BJ (cell line): ENCODE measurements around the gene POU4F1. TPM values are rescaled to one million over a fixed set of nuclear protein-coding genes. Genes with fewer than 3 reads are reported as not detected.

ENCODE experiments used
- CTCF ChIA-PET: fragments of 350-600 bp; formaldehyde crosslinking; extraction: SDS; loops from one replicate; lab custom pipeline; 2021; ENCODE audit warnings: antibody characterized with exemption, inconsistent platforms; lab: Yijun Ruan, JAX
- POLR2A ChIA-PET: fragments of 300-600 bp; sonication (Branson Sonifier 250); formaldehyde crosslinking; extraction: SDS; loops from one replicate; lab custom pipeline; 2021; ENCODE audit warnings: antibody characterized with exemption; lab: Charles Lee
- DNase-seq: peaks from one replicate; pipeline ENCODE4 v3.0.0-alpha.2; 2011; ENCODE audit warnings: low read depth
- H3K27me3 ChIP-seq: 2 replicates; pipeline ENCODE4 v1.6.0; 2011; ENCODE audit warnings: low read length; ENCODE audit not compliant: control insufficient read depth, insufficient read depth
- H3K36me3 ChIP-seq: 2 replicates; pipeline ENCODE4 v1.5.1; 2011; ENCODE audit warnings: low read length; ENCODE audit not compliant: control insufficient read depth, insufficient read depth
- H3K4me3 ChIP-seq: 2 replicates; pipeline ENCODE4 v1.5.1; 2011; ENCODE audit warnings: low read depth, mild to moderate bottlenecking, control low read depth, low read length
- polyA plus RNA-seq: library from polyadenylated mRNA; depleted of rRNA; stranded (reverse); fragments of >200 nt; gene quantifications from 2 replicates; pipeline ENCODE4 v1.2.3, GENCODE V29; 2011
- TF ChIP-seq, protein P1 (sequence below): IDR thresholded peaks from 2 replicates; pipeline ENCODE4 v1.5.1; 2011; ENCODE audit warnings: low read depth, mild to moderate bottlenecking, control low read depth, inconsistent platforms, low read length, moderate library complexity; ENCODE audit not compliant: insufficient read depth

Gene POU4F1
- polyA plus RNA-seq, 1 experiment, result not detected

DNA sequence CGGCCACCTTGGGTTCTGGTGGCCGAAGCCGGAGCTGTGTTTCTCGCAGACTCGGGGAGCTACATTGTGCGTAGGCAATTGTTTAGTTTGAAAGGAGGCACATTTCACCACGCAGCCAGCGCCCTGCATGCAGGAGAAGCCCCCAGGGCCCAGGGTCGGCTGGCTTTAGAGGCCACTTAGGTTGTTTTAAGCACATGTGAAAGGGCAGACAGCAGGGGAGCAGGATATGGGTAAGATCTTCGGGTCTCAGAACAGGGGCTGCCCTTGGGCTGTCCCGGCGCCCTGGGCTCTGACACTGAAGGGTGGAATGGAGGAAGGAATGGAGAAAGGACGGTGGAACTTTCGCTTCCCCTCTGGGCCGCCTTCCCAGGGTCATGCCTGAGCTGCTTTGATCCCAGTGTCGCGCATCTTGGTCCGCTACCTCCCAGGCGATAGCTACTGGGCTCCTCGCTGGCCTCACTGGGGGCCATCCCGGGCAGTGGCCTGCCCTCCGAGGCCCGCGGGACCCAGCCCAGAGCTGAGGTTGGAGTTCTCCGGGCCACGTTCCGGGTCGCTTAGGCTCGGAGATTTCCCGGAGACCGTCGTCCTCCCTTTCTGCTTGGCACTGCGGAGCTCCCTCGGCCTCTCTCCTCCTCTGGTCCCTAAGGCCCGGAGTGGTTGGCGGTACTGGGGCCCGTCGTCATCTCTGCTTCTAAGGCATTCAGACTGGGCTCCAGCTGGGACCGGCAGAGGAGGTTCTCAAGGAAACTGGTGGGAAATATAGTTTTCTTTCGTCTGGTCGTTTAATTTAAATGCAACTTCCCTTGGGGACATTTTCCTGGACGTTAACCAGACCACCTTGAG is 4.3 kb upstream of the POU4F1 start:
- CTCF ChIA-PET, result interaction anchor here (0.6 to 1.5 kb wide), 2 partner anchors 25 to 487 kb away, joined by 3 to 5 read pairs; no protein-coding TSS in a partner anchor
- POLR2A ChIA-PET, result no interaction called here
- no peaks in the 10 kb centered on the region for H3K36me3 ChIP-seq
- no peak overlapping the region for H3K4me3 ChIP-seq
- TF ChIP-seq, protein P1, sequence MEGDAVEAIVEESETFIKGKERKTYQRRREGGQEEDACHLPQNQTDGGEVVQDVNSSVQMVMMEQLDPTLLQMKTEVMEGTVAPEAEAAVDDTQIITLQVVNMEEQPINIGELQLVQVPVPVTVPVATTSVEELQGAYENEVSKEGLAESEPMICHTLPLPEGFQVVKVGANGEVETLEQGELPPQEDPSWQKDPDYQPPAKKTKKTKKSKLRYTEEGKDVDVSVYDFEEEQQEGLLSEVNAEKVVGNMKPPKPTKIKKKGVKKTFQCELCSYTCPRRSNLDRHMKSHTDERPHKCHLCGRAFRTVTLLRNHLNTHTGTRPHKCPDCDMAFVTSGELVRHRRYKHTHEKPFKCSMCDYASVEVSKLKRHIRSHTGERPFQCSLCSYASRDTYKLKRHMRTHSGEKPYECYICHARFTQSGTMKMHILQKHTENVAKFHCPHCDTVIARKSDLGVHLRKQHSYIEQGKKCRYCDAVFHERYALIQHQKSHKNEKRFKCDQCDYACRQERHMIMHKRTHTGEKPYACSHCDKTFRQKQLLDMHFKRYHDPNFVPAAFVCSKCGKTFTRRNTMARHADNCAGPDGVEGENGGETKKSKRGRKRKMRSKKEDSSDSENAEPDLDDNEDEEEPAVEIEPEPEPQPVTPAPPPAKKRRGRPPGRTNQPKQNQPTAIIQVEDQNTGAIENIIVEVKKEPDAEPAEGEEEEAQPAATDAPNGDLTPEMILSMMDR, result no peak
- H3K27me3 ChIP-seq, result peaks cover 57% of the 10 kb centered on the region
- no peak for DNase-seq

DNA sequence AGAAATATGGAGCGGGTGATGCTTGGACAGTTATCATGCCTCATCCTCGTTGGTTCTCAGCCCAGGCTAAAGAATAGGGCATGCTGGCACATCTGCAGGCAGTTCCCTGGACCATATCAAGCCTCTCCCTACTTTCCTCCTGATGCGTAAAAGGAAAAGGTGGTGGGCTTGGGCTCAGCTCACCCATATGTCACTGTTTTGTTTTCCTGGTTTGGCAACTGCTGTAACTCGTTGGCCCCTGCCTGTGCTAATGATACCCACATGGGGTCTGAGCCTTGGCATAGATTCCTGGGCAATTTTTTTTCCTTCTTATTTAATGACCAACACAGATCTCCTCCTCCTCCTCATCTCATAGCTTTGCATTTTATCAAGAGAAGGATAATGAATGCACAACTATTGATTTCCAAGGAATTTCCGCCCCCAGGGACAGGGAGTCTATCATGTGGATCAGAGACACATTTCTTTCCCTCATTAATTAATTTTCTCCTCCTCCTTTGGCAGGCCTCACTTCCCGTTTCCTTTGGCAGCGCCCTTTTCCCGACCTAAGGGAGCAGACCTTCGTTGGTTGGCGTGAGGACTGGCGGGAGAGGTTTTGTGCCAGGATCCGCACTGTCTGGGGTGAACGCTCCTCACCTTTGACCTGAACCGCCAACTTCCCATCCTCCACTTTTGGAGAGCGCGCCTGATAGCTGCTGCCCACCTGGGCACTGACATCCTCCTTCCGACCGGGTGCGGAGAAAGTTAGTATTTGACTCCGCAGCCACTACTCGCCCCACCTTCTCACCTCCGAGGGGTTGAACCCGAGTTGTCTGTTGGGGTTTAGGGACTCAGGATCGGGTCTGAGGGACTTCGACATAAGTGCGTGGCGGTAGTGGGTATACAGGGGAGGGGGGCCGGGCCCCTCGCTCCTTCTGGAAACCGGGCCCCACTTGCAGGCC is 3.4 kb upstream of the POU4F1 start:
- TF ChIP-seq, protein P1, result no peak
- peaks cover 62% of the 10 kb centered on the region for H3K27me3 ChIP-seq
- no peaks in the 10 kb centered on the region for H3K36me3 ChIP-seq
- H3K4me3 ChIP-seq, result no peak overlapping the region
- CTCF ChIA-PET, result interaction anchor here (0.6 to 1.5 kb wide), 2 partner anchors 26 to 486 kb away, joined by 3 to 5 read pairs; no protein-coding TSS in a partner anchor
- no peak for DNase-seq
- POLR2A ChIA-PET, result no interaction called here

DNA sequence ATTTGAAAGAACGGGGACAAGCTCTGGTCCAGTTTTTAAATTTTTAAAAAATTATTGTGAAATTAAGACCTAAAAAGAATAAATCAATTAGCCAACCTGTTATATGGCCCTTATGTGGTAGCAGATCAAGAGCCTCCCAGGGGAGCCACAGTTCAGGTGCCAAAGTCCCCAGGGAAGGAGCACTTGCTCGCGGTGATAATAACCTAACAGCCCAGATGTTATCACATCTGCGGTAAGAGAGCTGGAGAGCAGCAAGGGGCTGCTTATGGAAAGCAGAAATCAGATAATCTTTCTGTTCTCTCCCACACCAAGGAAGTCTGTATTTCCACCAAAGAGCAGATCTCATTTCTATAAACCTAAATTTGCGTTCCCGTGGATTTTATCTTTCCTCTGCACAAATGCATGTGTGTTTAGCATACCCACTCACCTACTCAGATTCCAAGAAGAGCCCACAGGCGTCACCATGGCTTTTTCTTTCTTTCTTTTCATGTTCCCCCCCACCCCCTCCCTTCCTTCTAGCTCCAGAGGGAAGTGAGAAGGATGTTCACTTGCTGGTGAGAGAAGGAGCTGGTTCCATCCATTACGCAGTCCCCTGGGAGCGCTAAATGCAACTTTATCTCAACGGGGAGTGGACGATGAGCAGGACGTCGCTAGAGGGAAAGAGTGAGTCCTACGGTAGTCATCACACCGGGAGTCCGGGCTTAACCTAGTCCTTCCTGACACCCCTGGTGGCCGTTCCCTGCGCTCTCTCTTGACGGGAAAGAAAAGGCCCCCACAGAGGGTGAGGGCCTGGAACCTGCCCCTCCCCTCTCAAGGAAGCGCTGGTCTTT is 1.6 kb upstream of the POU4F1 start:
- no peak for DNase-seq
- H3K36me3 ChIP-seq, result no peaks in the 10 kb centered on the region
- H3K27me3 ChIP-seq, result peaks cover 76% of the 10 kb centered on the region
- CTCF ChIA-PET, result interaction anchor here (1.2 kb wide), 1 partner anchor 8 kb away, joined by 3 read pairs; no protein-coding TSS in a partner anchor
- TF ChIP-seq, protein P1, result no peak
- H3K4me3 ChIP-seq, result no peak overlapping the region
- POLR2A ChIA-PET, result no interaction called here

DNA sequence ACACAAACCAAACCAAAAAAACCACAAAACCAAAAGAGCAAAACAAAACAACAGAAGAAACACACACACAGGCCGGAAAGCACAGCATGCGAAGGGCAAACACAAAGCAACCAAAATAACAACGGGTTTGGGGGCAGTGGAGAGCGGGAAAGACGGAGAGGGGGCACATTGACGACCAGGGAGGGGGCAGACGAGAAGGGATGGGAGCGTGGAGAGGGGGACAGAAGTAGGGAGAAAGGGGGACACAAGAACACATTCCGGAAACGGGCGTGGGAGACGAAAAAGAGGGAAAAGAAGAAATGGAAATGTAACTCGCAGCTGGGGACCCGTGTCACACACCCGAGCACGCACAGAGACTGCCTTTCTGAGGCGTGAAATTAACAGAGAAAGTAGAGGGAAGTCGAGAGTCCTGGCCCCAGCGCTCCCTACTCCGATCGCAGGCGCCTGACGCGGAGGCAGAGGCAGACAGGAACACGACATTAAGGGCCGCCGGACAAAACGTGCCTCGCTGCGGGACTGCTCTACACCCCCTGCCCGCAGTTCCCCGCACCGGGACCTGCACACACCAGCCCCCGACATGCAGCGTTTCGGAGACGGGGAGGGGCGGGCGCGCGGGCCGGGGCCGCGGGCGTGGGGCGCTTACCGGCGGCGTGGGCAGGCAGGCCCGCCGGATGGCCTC is 652 bp downstream of the POU4F1 start:
- no peak overlapping the region for H3K4me3 ChIP-seq
- no peaks in the 10 kb centered on the region for H3K36me3 ChIP-seq
- POLR2A ChIA-PET, result no interaction called here
- no peak for DNase-seq
- CTCF ChIA-PET, result no interaction called here
- peaks cover 69% of the 10 kb centered on the region for H3K27me3 ChIP-seq
- TF ChIP-seq, protein P1, result no peak
